Right atrium auricular region (tissue), 2 donors: ENCODE measurements around the gene DCBLD2. TPM values are rescaled to one million over a fixed set of nuclear protein-coding genes. Genes with fewer than 3 reads are reported as not detected.

Experiments used
- DNase-seq: peaks from one replicate; pipeline ENCODE4 v3.0.0-alpha.2; 2019; ENCODE audit warnings: low spot score
- H3K27ac ChIP-seq, 2 donors: fragments of 200-600 bp; sonication (generic); 1 replicate in 1 of 2; 2 replicates in 1 of 2; pipeline ENCODE4 v1.5.1; 2016 to 2019
- H3K27me3 ChIP-seq, 2 donors: fragments of 200-600 bp; sonication (generic); one replicate each; pipeline versions ENCODE4 v1.5.1 to v1.6.0; 2017 to 2019
- H3K36me3 ChIP-seq: fragments of 200-600 bp; sonication (generic); one replicate; pipeline ENCODE4 v1.5.1; 2016
- H3K4me1 ChIP-seq, 2 donors: fragments of 200-600 bp; sonication (generic); one replicate each; pipeline versions ENCODE4 v1.5.1 to v1.6.0; 2017 to 2019
- H3K4me3 ChIP-seq, 2 donors: fragments of 200-600 bp; sonication (generic); 1 replicate in 1 of 2; 2 replicates in 1 of 2; pipeline ENCODE4 v1.5.1; 2017 to 2019; ENCODE audit warnings: mild to moderate bottlenecking in 1 of 2, moderate library complexity in 1 of 2
- H3K9me3 ChIP-seq, 2 donors: fragments of 200-600 bp; sonication (generic); one replicate each; pipeline ENCODE4 v1.5.1; 2019
- CTCF ChIP-seq, 2 donors: fragments of 200-600 bp; sonication (generic); IDR thresholded peaks; one replicate each; pipeline ENCODE4 v1.5.1; 2019; ENCODE audit warnings: antibody characterized with exemption in 2 of 2
- total RNA-seq, 2 donors: library from RNA; depleted of rRNA; stranded (reverse); fragments of >200 nt; gene quantifications; one replicate each; pipeline ENCODE4 v1.1.0, GENCODE V29; 2016

DCBLD2 gene
- total RNA-seq, 2 donors from 2014 or later, result 34.3 to 55.8 TPM

GRCh38 chr3:98800401-98800800, 101.1 kb downstream of the DCBLD2 start:
- Histone ChIP-seq H3K27ac (no peak overlapping the region), H3K27me3 (no peaks in the 10 kb centered on the region), H3K36me3 (peaks cover 16% of the 10 kb centered on the region), H3K4me3 (no peak overlapping the region), H3K4me1 (no peaks in the 10 kb centered on the region), H3K9me3 (no peaks in the 10 kb centered on the region)
- no peak for TF ChIP-seq CTCF (IDR thresholded peaks at IDR 0.05)
- DNase-seq, result no peak

- H3K4me3 ChIP-seq, result no peak overlapping the region
- no peaks in the 10 kb centered on the region for H3K27me3 ChIP-seq
- DNase-seq, result no peak
- no peak overlapping the region for H3K27ac ChIP-seq
- no peaks in the 10 kb centered on the region for H3K4me1 ChIP-seq
- H3K36me3 ChIP-seq, result peaks cover 13% of the 10 kb centered on the region
- TF ChIP-seq CTCF (IDR thresholded peaks at IDR 0.05), result no peak
- no peaks in the 10 kb centered on the region for H3K9me3 ChIP-seq
Measured at GRCh38 chr3:98799479-98799878, 102.0 kb downstream of the DCBLD2 start.

- Histone ChIP-seq H3K9me3 (no peaks in the 10 kb centered on the region), H3K27me3 (no peaks in the 10 kb centered on the region), H3K4me3 (no peak overlapping the region), H3K27ac (no peak overlapping the region), H3K36me3 (peaks cover 12% of the 10 kb centered on the region), H3K4me1 (no peaks in the 10 kb centered on the region)
- no peak for DNase-seq
- TF ChIP-seq CTCF (IDR thresholded peaks at IDR 0.05), result no peak
Measured at GRCh38 chr3:98798820-98799219, 102.7 kb downstream of the DCBLD2 start.

- Histone ChIP-seq H3K36me3 (peaks cover 12% of the 10 kb centered on the region), H3K4me3 (no peak overlapping the region), H3K4me1 (no peaks in the 10 kb centered on the region), H3K27me3 (no peaks in the 10 kb centered on the region), H3K27ac (no peak overlapping the region), H3K9me3 (no peaks in the 10 kb centered on the region)
- no peak for TF ChIP-seq CTCF (IDR thresholded peaks at IDR 0.05)
- DNase-seq, result no peak
Measured at GRCh38 chr3:98797905-98798304, 103.6 kb downstream of the DCBLD2 start.

- Histone ChIP-seq H3K27me3 (no peaks in the 10 kb centered on the region), H3K27ac (no peak overlapping the region), H3K36me3 (peaks cover 12% of the 10 kb centered on the region), H3K4me1 (no peaks in the 10 kb centered on the region), H3K9me3 (no peaks in the 10 kb centered on the region), H3K4me3 (no peak overlapping the region)
- no peak for TF ChIP-seq CTCF (IDR thresholded peaks at IDR 0.05)
- DNase-seq, result no peak
Measured at GRCh38 chr3:98796334-98796733, 105.2 kb downstream of the DCBLD2 start.

- Histone ChIP-seq H3K4me1 (peaks cover 0 to under 1% of the 10 kb centered on the region in 2 donors), H3K4me3 (no peak overlapping the region), H3K27me3 (no peaks in the 10 kb centered on the region), H3K27ac (no peak overlapping the region), H3K9me3 (no peaks in the 10 kb centered on the region), H3K36me3 (peaks cover 6% of the 10 kb centered on the region)
- no peak for TF ChIP-seq CTCF (IDR thresholded peaks at IDR 0.05)
- no peak for DNase-seq
Measured at GRCh38 chr3:98793971-98794370, 107.5 kb downstream of the DCBLD2 start.
